IMR-90 (cell line): ENCODE measurements around the gene GRK5. TPM values are rescaled to one million over a fixed set of nuclear protein-coding genes. Genes with fewer than 3 reads are reported as not detected.

Experiments used
- ATAC-seq: fragments of 200-7000 bp; cut with Tn5 transposase; 2 replicates; pipeline ENCODE4 v1.9.1; 2020; ENCODE audit warnings: low read depth, mild to moderate bottlenecking, moderate library complexity
- BruUV-seq: library from RNA; stranded (reverse); fragments of 400-500 nt; replicated peaks from 2 replicates; lab custom pipeline; 2021; lab: Mats Ljungman, UMichigan
- CTCF ChIA-PET: fragments of 300-600 bp; formaldehyde crosslinking; extraction: SDS; loops from one replicate; lab custom pipeline; 2021; ENCODE audit warnings: antibody characterized with exemption; lab: Yijun Ruan, JAX
- POLR2A ChIA-PET: fragments of 300-600 bp; sonication (Branson Sonifier 250); formaldehyde crosslinking; loops from one replicate; lab custom pipeline; 2022; ENCODE audit warnings: antibody characterized with exemption; ENCODE audit not compliant: unreplicated experiment; lab: Charles Lee
- DNase-seq: peaks from one replicate; pipeline ENCODE4 v3.0.0; 2013
- H2AFZ ChIP-seq: replicated peaks from 2 replicates; pipeline ENCODE3; 2013; ENCODE audit warnings: low read length, mild to moderate bottlenecking; ENCODE audit not compliant: poor library complexity
- H2AK5ac ChIP-seq: 2 replicates; pipeline ENCODE4 v1.6.1; 2013; ENCODE audit warnings: low read depth, low read length, inconsistent platforms
- H2AK9ac ChIP-seq: replicated peaks from 2 replicates; pipeline ENCODE3; 2013; ENCODE audit warnings: mild to moderate bottlenecking, low read depth, low read length, moderate library complexity; ENCODE audit not compliant: poor library complexity
- H2BK120ac ChIP-seq: 2 replicates; pipeline ENCODE4 v1.6.1; 2013; ENCODE audit warnings: low read depth, low read length, inconsistent platforms
- H2BK15ac ChIP-seq: 3 replicates; pipeline ENCODE4 v1.6.1; 2013; ENCODE audit warnings: low read depth, low read length, inconsistent platforms
- H2BK20ac ChIP-seq: 2 replicates; pipeline ENCODE4 v1.6.1; 2013; ENCODE audit warnings: low read depth, mild to moderate bottlenecking, inconsistent platforms, low read length, moderate library complexity
- H2BK5ac ChIP-seq: 2 replicates; pipeline ENCODE4 v1.6.1; 2013; ENCODE audit warnings: mild to moderate bottlenecking, low read depth, low read length, inconsistent platforms; ENCODE audit not compliant: poor library complexity, severe bottlenecking
- H3K14ac ChIP-seq: replicated peaks from 2 replicates; pipeline ENCODE4 v1.6.1; 2013; ENCODE audit warnings: low read depth, low read length, inconsistent platforms
- H3K18ac ChIP-seq: 2 replicates; pipeline ENCODE4 v1.6.1; 2013; ENCODE audit warnings: low read depth, low read length, control low read depth
- H3K23ac ChIP-seq: 2 replicates; pipeline ENCODE4 v1.6.1; 2013; ENCODE audit warnings: low read depth, low read length, inconsistent platforms
- H3K27ac ChIP-seq: 2 replicates; pipeline ENCODE4 v1.5.1; 2013; ENCODE audit warnings: mild to moderate bottlenecking, control low read depth, low read length; ENCODE audit not compliant: insufficient read depth
- H3K27me3 ChIP-seq: 2 replicates; pipeline ENCODE4 v1.6.1; 2013; ENCODE audit warnings: low read length; ENCODE audit not compliant: control insufficient read depth, insufficient read depth
- H3K36me3 ChIP-seq: 2 replicates; pipeline ENCODE4 v1.6.1; 2013; ENCODE audit warnings: low read length, mixed read lengths; ENCODE audit not compliant: control insufficient read depth, insufficient read depth
- H3K4ac ChIP-seq: 2 replicates; pipeline ENCODE4 v1.6.1; 2013; ENCODE audit warnings: low read depth, low read length, inconsistent platforms
- H3K4me1 ChIP-seq: 2 replicates; pipeline ENCODE4 v1.6.1; 2013; ENCODE audit warnings: low read length, mixed read lengths; ENCODE audit not compliant: control insufficient read depth, insufficient read depth
- H3K4me2 ChIP-seq: 2 replicates; pipeline ENCODE4 v1.6.1; 2013; ENCODE audit warnings: low read depth, mild to moderate bottlenecking, control low read depth, low read length, moderate library complexity
- H3K4me3 ChIP-seq: 2 replicates; pipeline ENCODE4 v1.5.1; 2013; ENCODE audit warnings: low read depth, mild to moderate bottlenecking, control low read depth, low read length, moderate library complexity; ENCODE audit not compliant: insufficient read depth
- H3K56ac ChIP-seq: 2 replicates; pipeline ENCODE4 v1.6.1; 2013; ENCODE audit warnings: low read length, inconsistent platforms; ENCODE audit not compliant: insufficient read depth; ENCODE audit errors: extremely low read depth
- H3K79me1 ChIP-seq, 2 experiments: 2 replicates each; pipeline ENCODE4 v1.6.1; 2013; ENCODE audit warnings: low read length in 2 of 2, inconsistent platforms in 1 of 2, low read depth in 1 of 2
- H3K9ac ChIP-seq: 2 replicates; pipeline ENCODE4 v1.6.1; 2013; ENCODE audit warnings: low read depth, low read length, control low read depth
- H3K9me1 ChIP-seq: 2 replicates; pipeline ENCODE4 v1.6.1; 2013; ENCODE audit warnings: low read length, inconsistent platforms; ENCODE audit not compliant: insufficient read depth
- H3K9me3 ChIP-seq: 2 replicates; pipeline ENCODE4 v1.6.1; 2013; ENCODE audit warnings: low read length; ENCODE audit not compliant: control insufficient read depth, insufficient read depth
- H4K20me1 ChIP-seq: 2 replicates; pipeline ENCODE4 v1.6.1; 2013; ENCODE audit warnings: low read length, inconsistent platforms; ENCODE audit not compliant: insufficient read depth
- H4K5ac ChIP-seq: 2 replicates; pipeline ENCODE4 v1.6.1; 2013; ENCODE audit warnings: mild to moderate bottlenecking, low read depth, low read length, control low read depth
- H4K8ac ChIP-seq, 2 experiments: 2 replicates each; pipeline ENCODE4 v1.6.1; 2013; ENCODE audit warnings: low read depth in 2 of 2, low read length in 2 of 2, control low read depth in 1 of 2, inconsistent platforms in 1 of 2
- H4K91ac ChIP-seq: 2 replicates; pipeline ENCODE4 v1.6.1; 2013; ENCODE audit warnings: low read depth, low read length, inconsistent platforms; ENCODE audit not compliant: insufficient read depth
- BHLHE40 ChIP-seq: fragments of 150-350 bp; IDR thresholded peaks from 2 replicates; pipeline ENCODE4 v1.6.1; 2016; ENCODE audit warnings: mild to moderate bottlenecking, low read depth, low read length
- MAZ ChIP-seq: IDR thresholded peaks from 2 replicates; pipeline ENCODE4 v1.6.1; 2012; ENCODE audit warnings: low read depth, mild to moderate bottlenecking, low read length, improper control_type of control experiment, moderate library complexity, borderline replicate concordance
- NFE2L2 ChIP-seq: fragments of 150-350 bp; IDR thresholded peaks from 2 replicates; pipeline ENCODE4 v1.6.1; 2016; ENCODE audit warnings: low read depth, mild to moderate bottlenecking, low read length
- RCOR1 ChIP-seq: IDR thresholded peaks from 2 replicates; pipeline ENCODE4 v1.6.1; 2012; ENCODE audit warnings: mild to moderate bottlenecking, low read length, improper control_type of control experiment; ENCODE audit not compliant: insufficient replicate concordance
- RFX5 ChIP-seq: IDR thresholded peaks from 2 replicates; pipeline ENCODE4 v1.8.0; 2012; ENCODE audit warnings: low read depth, mild to moderate bottlenecking, low read length, moderate library complexity
- WGBS, 2 experiments: methylation state at CpG; one replicate each; pipeline versions ENCODE4 v1.1.5 to v1.1.7; 2013; ENCODE audit warnings: missing lambda C conversion rate in 2 of 2; ENCODE audit not compliant: insufficient read length in 1 of 2; ENCODE audit errors: extremely low coverage in 2 of 2; 5-methylcytosine and 5-hydroxymethylcytosine counted together
- dilution Hi-C: fragments of 300-500 bp; cut with HindIII; formaldehyde crosslinking; loops from one replicate; pipeline ENCODE4 v1.14.3; 2018; ENCODE audit warnings: low sequenced_read_pairs; ENCODE audit not compliant: unreplicated experiment
- in situ Hi-C: fragments of 300-500 bp; cut with MboI; formaldehyde crosslinking; loops from 3 replicates; pipeline ENCODE4 v1.14.3; 2019; ENCODE audit warnings: low sequenced_read_pairs, inconsistent platforms, mixed read lengths
- intact Hi-C: fragments of 100-400 bp; cut with micrococcal nuclease; formaldehyde crosslinking; loops from 2 replicates; pipeline ENCODE4 v1.10.0; 2022
- polyA plus RNA-seq, 3 experiments: library from polyadenylated mRNA; depleted of rRNA; stranded (reverse); fragments of >200 nt; gene quantifications; 2 replicates each; pipeline ENCODE4 v1.2.3, GENCODE V29; 2012; ENCODE audit warnings: low replicate concordance in 1 of 3
- total RNA-seq: library from RNA; depleted of rRNA; stranded (reverse); fragments of >200 nt; gene quantifications from 2 replicates; pipeline ENCODE4 v1.2.3, GENCODE V29; 2012
- TF ChIP-seq, protein P1 (sequence below): fragments of 150-350 bp; IDR thresholded peaks from 2 replicates; pipeline ENCODE4 v1.6.1; 2017; ENCODE audit warnings: mild to moderate bottlenecking, antibody characterized with exemption, low read length, low read depth
- TF ChIP-seq, protein P2 (sequence below): fragments of 150-350 bp; IDR thresholded peaks from 2 replicates; pipeline ENCODE4 v1.6.1; 2016; ENCODE audit warnings: low read depth, mild to moderate bottlenecking, low read length, moderate library complexity, borderline replicate concordance

The GRK5 gene
- total and polyA plus RNA-seq, 2 of the 4 experiments (the other 2 are of a cell fraction) = 12.9 to 16.3 TPM

DNA sequence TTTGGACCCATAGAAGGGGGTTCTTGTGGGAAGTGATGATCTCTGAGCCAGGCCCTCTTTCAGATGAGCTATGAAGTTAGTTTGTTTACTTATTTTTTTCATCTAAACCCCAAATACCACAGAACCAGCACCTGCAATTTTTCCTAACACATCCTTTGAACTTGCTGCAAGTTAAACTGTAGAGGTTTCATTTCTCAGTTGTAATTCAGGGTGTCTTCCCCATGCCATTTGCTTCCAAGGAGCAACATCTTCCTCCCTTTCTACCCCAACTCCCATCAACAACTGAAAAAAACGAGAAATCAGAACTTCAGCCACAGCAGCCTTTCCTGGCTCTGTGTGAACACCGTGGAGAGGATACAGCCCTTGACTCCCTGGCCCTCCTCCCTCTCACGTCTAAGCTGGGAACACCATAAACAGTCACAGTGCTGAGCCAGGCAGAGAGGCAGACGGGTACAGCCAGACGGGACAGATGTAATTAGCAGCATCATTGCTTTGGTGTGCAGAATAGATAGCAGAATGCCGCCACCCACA lies 271.5 kb downstream of the GRK5 start:
- peak overlapping the region; percentile 32 for H2AFZ ChIP-seq
- H3K4me1 ChIP-seq = peaks cover 4% of the 10 kb centered on the region; the same call in 1 of the 2 replicates
- no peak overlapping the region for H3K4me3 ChIP-seq
- ChIA-PET POLR2A (no interaction called here), CTCF (interaction anchor here (1.1 kb wide), 1 partner anchor 11 kb away, joined by 3 read pairs; no protein-coding TSS in a partner anchor)
- no peak overlapping the region for H3K23ac ChIP-seq
- in situ Hi-C loops (no loop called here), dilution Hi-C loops (no loop called here), intact Hi-C loops (no loop called here)
- H2BK120ac ChIP-seq = 0 out of 2 replicates have a peak overlapping the region, but pooled peaks have one; percentile 1
- no peak for TF ChIP-seq MAZ
- TF ChIP-seq, protein P1, sequence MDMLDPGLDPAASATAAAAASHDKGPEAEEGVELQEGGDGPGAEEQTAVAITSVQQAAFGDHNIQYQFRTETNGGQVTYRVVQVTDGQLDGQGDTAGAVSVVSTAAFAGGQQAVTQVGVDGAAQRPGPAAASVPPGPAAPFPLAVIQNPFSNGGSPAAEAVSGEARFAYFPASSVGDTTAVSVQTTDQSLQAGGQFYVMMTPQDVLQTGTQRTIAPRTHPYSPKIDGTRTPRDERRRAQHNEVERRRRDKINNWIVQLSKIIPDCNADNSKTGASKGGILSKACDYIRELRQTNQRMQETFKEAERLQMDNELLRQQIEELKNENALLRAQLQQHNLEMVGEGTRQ = no peak
- no peak for TF ChIP-seq BHLHE40
- TF ChIP-seq RCOR1 = no peak
- TF ChIP-seq, protein P2, sequence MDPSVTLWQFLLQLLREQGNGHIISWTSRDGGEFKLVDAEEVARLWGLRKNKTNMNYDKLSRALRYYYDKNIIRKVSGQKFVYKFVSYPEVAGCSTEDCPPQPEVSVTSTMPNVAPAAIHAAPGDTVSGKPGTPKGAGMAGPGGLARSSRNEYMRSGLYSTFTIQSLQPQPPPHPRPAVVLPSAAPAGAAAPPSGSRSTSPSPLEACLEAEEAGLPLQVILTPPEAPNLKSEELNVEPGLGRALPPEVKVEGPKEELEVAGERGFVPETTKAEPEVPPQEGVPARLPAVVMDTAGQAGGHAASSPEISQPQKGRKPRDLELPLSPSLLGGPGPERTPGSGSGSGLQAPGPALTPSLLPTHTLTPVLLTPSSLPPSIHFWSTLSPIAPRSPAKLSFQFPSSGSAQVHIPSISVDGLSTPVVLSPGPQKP = no peak
- no peak for TF ChIP-seq RFX5
- no peak for TF ChIP-seq NFE2L2
- no peak overlapping the region for H3K4me2 ChIP-seq
- peak overlapping the region; percentile 42 for H2AK9ac ChIP-seq
- H3K18ac ChIP-seq = no peak overlapping the region
- peaks cover 5% of the 10 kb centered on the region; the same call in 1 of the 2 replicates for H3K9me3 ChIP-seq
- no peak overlapping the region for H4K91ac ChIP-seq
- no peak overlapping the region; the same call in 1 of the 2 replicates for H3K14ac ChIP-seq
- H2BK5ac ChIP-seq = no peak overlapping the region
- no peak overlapping the region for H4K8ac ChIP-seq
- ATAC-seq (0 out of 2 replicates have a peak, but pooled peaks have one; percentile 46), DNase-seq (no peak)
- peaks cover 5% of the 10 kb centered on the region; the same call in 1 of the 2 replicates for H3K9me1 ChIP-seq
- peak overlapping the region; percentile 31; the same call in 1 of the 2 replicates for H2AK5ac ChIP-seq
- peaks cover 45% of the 10 kb centered on the region for H3K27me3 ChIP-seq
- no peak overlapping the region for H2BK20ac ChIP-seq
- WGBS, 2 experiments = 40% methylated on average over 1 of the region's 6 CpGs; no CpG with 5 or more reads in 1 of the 2 experiments
- no TSS peak for BruUV-seq
- no peak overlapping the region for H3K27ac ChIP-seq
- no peak overlapping the region for H3K9ac ChIP-seq
- no peak overlapping the region for H3K4ac ChIP-seq
- no peak overlapping the region for H4K5ac ChIP-seq
- no peak overlapping the region for H2BK15ac ChIP-seq
- H4K20me1 ChIP-seq = no peaks in the 10 kb centered on the region
- H3K36me3 ChIP-seq = no peaks in the 10 kb centered on the region
- H3K79me1 ChIP-seq = no peaks in the 10 kb centered on the region
- no peak overlapping the region for H3K56ac ChIP-seq
